ENCODE data around the gene PARD3. TPM values are rescaled to one million over a fixed set of nuclear protein-coding genes. Genes with fewer than 3 reads are reported as not detected.

PARD3 gene
- total RNA-seq, 2 donors from 2014 or later: 41.7 to 48.8 TPM

- Histone ChIP-seq H3K4me1 (no peaks in the 10 kb centered on the region), H3K9me3 (no peaks in the 10 kb centered on the region), H3K27me3 (no peaks in the 10 kb centered on the region), H3K9ac (ENCODE audit: low read depth in 2 of 2, low read length in 2 of 2) (no peak overlapping the region), H3K36me3 (no peaks in the 10 kb centered on the region), H3K27ac (no peak overlapping the region), H3K4me3 (no peak overlapping the region)
- no peak for TF ChIP-seq CTCF (IDR thresholded peaks at IDR 0.05)
- intact Hi-C loops (cut with DNase I): no loop called here
- no peak for DNase-seq
These were observed 323.4 kb downstream of the PARD3 start for GRCh38 chr10:34491678-34492077.

GRCh38 chr10:34489973-34490745 lies 324.9 kb downstream of the PARD3 start:
- H3K27me3 ChIP-seq: no peaks in the 10 kb centered on the region
- no peak for TF ChIP-seq CTCF (IDR thresholded peaks at IDR 0.05)
- H3K36me3 ChIP-seq: no peaks in the 10 kb centered on the region
- H3K9me3 ChIP-seq: no peaks in the 10 kb centered on the region
- no peak overlapping the region for H3K27ac ChIP-seq
- H3K9ac ChIP-seq (ENCODE audit: low read depth in 2 of 2, low read length in 2 of 2): no peak overlapping the region
- intact Hi-C loops (cut with DNase I): no loop called here
- no peak for DNase-seq
- no peak overlapping the region for H3K4me3 ChIP-seq
- no peaks in the 10 kb centered on the region for H3K4me1 ChIP-seq

- no peak for TF ChIP-seq CTCF (IDR thresholded peaks at IDR 0.05)
- intact Hi-C loops (cut with DNase I): no loop called here
- Histone ChIP-seq H3K4me1 (no peaks in the 10 kb centered on the region), H3K27me3 (no peaks in the 10 kb centered on the region), H3K9ac (ENCODE audit: low read depth in 2 of 2, low read length in 2 of 2) (no peak overlapping the region), H3K36me3 (no peaks in the 10 kb centered on the region), H3K4me3 (no peak overlapping the region), H3K9me3 (no peaks in the 10 kb centered on the region), H3K27ac (no peak overlapping the region)
- DNase-seq: no peak
These were observed 325.7 kb downstream of the PARD3 start for GRCh38 chr10:34489411-34489810.

- intact Hi-C loops (cut with DNase I): no loop called here
- Histone ChIP-seq H3K9me3 (no peaks in the 10 kb centered on the region), H3K27ac (no peak overlapping the region), H3K36me3 (no peaks in the 10 kb centered on the region), H3K27me3 (no peaks in the 10 kb centered on the region), H3K9ac (ENCODE audit: low read depth in 2 of 2, low read length in 2 of 2) (no peak overlapping the region), H3K4me1 (no peaks in the 10 kb centered on the region), H3K4me3 (no peak overlapping the region)
- no peak for DNase-seq
- no peak for TF ChIP-seq CTCF (IDR thresholded peaks at IDR 0.05)
These were observed 326.5 kb downstream of the PARD3 start for GRCh38 chr10:34488476-34489130.

GRCh38 chr10:34486008-34486407 lies 329.1 kb downstream of the PARD3 start:
- no peak overlapping the region for H3K4me3 ChIP-seq
- DNase-seq: no peak
- H3K27me3 ChIP-seq: no peaks in the 10 kb centered on the region
- H3K9ac ChIP-seq (ENCODE audit: low read depth in 2 of 2, low read length in 2 of 2): no peak overlapping the region
- H3K27ac ChIP-seq: no peak overlapping the region
- H3K9me3 ChIP-seq: no peaks in the 10 kb centered on the region
- no peak for TF ChIP-seq CTCF (IDR thresholded peaks at IDR 0.05)
- no peaks in the 10 kb centered on the region for H3K4me1 ChIP-seq
- no peaks in the 10 kb centered on the region for H3K36me3 ChIP-seq
- intact Hi-C loops (cut with DNase I): no loop called here

All from colonic mucosa (tissue), 4 donors.